Measurements from ENCODE around the gene RRP7A.

DNA sequence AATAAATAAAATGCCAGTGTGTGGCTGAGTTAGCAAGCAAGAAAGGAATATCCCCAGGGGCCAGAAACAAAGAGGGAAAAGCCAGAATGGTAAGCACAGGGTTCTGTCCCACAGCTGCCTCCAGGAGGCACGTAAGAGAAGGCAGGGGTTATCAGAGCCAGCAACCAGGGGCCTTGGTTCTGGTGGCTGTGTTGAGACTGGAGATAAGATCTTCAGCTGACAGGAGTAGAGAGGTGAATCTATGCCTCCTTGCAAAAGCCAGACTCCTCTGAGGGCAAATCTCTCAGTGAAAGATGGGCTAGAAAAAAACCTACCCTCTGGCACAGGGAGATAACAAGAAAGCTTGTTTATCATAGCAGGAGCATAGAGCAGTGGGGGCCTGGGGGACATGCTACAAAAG, 57.6 kb downstream of the RRP7A start:
- TF ChIP-seq, protein P1, sequence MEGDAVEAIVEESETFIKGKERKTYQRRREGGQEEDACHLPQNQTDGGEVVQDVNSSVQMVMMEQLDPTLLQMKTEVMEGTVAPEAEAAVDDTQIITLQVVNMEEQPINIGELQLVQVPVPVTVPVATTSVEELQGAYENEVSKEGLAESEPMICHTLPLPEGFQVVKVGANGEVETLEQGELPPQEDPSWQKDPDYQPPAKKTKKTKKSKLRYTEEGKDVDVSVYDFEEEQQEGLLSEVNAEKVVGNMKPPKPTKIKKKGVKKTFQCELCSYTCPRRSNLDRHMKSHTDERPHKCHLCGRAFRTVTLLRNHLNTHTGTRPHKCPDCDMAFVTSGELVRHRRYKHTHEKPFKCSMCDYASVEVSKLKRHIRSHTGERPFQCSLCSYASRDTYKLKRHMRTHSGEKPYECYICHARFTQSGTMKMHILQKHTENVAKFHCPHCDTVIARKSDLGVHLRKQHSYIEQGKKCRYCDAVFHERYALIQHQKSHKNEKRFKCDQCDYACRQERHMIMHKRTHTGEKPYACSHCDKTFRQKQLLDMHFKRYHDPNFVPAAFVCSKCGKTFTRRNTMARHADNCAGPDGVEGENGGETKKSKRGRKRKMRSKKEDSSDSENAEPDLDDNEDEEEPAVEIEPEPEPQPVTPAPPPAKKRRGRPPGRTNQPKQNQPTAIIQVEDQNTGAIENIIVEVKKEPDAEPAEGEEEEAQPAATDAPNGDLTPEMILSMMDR (IDR thresholded peaks at IDR 0.05; ENCODE audit: insufficient read depth, low read depth, low read length), result no peak
- no peak for TF ChIP-seq EZH2 (IDR thresholded peaks at IDR 0.05; ENCODE audit: insufficient read depth, low read length)

All from astrocyte (in vitro differentiated cells and primary cell).